Measurements from ENCODE around the gene SPTAN1. TPM values are rescaled to one million over a fixed set of nuclear protein-coding genes. Genes with fewer than 3 reads are reported as not detected.

Gene SPTAN1
- total RNA-seq, 1 donor from 2014 or later = 75.7 TPM

DNA sequence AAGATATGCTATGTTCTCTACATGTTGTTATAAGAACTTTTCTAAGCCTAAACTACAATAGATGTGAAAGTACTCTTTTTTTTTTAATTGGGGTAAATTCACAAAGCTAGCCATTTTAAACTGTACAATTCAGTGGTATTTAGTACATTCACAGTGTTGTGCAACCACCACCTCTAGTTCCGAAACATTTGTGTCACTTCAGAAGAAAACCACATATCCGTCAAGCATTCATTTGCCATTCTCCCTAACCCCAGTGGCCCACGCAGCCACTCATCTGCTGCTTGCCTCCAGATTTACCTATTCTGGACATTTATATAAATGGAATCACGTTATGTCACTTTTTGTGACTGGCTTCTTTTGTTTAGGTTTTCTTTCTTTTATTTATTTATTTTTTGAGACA, 43.1 kb downstream of the SPTAN1 start:
- ATAC-seq = no peak
- no peak for DNase-seq (ENCODE audit: low spot score)

DNA sequence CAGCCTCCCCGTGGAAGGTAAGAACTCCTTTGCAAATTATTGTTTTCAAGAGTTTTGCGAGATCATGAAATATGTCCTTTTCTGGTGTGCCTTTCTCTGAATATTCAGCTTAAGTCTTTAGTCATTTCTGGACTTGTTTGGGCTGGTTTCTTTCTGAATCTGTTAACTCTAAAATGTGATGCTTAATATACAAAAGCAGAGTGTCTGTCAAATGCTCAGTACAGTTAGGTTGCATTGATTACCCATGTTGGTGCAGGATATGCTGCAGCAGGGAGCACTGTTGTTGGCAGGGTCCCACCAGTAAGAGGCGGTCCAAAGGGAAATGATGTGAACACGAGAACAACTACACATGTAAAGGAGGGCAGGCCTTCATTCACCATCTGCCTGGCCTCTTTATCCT, 47.7 kb downstream of the SPTAN1 start:
- ATAC-seq = no peak
- DNase-seq (ENCODE audit: low spot score) = no peak

DNA sequence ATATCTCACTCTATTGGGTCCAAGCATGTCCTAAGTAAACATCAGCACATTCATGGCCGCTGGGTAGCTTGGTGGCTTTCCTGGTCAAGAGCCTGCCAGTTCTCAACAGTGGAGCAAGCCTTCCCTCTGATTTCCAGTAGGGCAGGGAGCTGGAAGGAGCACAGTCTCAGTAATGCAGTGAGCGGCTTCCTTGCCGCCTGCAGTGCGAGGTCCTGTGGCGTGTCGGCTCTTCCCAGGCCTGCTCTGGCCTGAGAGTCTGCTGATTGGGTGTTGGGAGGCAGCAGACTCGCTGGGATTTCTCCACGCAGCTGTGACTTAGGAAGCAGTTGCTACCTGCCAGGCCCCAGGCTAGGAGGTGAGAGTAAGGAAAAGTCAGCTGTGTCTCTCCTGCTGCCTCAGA, 51.3 kb downstream of the SPTAN1 start:
- no peak for ATAC-seq
- no peak for DNase-seq (ENCODE audit: low spot score)

DNA sequence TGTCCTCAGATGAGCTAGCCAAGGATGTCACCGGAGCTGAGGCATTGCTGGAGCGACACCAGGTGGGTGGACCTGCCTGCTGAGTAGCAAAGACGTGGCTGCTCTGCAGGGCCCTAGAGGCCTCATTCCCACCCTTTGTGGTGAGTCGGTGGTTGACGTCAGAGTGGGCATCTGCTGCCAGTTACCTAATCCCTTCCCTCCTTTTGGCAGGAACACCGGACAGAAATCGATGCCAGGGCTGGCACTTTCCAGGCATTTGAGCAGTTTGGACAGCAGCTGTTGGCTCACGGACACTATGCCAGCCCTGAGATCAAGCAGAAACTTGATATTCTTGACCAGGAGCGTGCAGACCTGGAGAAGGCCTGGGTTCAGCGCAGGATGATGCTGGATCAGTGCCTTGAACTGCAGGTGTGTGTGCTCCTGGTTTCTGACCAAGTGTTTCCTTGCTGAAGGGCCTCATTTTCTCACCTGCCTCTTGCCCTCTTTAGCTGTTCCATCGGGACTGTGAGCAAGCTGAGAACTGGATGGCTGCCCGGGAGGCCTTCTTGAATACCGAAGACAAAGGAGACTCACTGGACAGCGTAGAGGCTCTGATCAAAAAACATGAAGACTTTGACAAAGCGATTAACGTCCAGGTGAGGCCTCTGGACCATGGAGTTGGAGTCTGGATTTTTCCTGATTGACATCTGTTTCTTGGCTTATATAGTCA, 55.4 kb downstream of the SPTAN1 start:
- ATAC-seq = peak; percentile 91
- peak; percentile 98 for DNase-seq (ENCODE audit: low spot score)

DNA sequence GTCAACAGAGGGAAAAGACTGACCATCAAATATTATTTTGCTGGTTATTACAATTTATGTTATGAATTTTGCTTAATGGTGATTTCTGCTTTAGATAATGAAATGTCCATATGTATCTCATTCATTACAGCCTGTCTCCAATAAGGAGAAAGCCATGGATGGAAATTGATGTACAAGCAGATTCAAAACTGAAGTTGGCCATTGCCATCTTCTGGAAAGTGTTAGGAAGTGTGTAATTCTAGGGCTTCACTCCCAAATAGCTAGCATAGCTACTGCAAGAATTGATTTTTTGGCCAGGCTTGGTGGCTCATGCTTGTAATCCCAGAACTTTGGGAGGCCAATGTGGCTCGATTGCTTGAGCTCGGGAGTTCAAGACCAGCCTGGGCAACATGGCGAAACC, 58.5 kb downstream of the SPTAN1 start:
- ATAC-seq (no peak), DNase-seq (ENCODE audit: low spot score) (no peak)

DNA sequence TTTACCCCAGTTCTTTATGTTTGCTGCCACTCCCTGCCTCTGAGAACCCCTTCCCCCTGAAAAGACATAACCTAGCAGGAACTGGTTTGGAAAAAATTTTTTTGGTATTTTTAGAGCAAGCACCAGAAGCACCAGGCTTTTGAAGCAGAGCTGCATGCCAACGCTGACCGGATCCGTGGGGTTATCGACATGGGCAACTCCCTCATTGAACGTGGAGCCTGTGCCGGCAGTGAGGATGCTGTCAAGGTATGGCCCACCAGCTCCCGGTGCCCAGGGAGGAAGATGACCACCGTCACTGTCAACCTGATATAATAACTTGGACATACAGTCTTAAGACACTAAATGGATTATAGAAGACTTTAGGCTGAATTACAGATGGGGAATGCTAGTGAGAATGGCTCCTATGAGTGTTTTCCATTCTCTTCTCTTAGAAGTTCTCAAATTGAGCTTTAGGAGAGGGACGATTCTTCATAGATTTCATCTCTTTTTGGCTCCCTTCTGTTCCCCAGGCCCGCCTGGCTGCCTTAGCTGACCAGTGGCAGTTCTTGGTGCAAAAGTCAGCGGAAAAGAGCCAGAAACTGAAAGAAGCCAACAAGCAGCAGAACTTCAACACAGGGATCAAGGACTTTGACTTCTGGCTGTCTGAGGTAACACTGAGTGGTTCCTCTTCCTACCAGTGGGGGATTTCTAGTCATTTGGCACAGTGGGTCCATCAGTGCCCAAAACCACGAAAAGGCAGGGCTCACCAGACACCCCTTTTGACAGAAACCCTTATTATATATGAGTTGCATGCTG, 59.4 kb downstream of the SPTAN1 start:
- DNase-seq (ENCODE audit: low spot score) = peak; percentile 72

DNA sequence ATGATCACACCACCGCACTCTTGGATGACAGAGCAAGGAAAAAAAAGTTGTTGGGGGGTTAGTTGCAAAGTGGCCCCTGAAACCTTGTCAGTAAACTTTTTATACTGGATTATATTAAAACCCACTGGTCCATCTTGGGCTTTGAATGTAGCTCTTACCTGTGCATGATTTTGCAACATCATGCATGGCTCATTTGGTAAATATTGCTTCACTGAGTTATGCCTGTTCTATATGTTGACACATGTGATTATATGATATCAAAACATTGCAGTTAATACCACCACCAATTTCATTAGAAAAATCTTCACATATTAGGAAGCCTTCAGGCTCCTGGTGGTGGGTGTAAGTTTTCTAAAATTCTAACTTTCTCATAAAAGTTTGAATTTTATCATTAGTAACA, 62.3 kb downstream of the SPTAN1 start:
- ATAC-seq = no peak
- no peak for DNase-seq (ENCODE audit: low spot score)

More for the DNA sequence above, 59.4 kb downstream of the SPTAN1 start:
- peak; percentile 65 for ATAC-seq

DNA sequence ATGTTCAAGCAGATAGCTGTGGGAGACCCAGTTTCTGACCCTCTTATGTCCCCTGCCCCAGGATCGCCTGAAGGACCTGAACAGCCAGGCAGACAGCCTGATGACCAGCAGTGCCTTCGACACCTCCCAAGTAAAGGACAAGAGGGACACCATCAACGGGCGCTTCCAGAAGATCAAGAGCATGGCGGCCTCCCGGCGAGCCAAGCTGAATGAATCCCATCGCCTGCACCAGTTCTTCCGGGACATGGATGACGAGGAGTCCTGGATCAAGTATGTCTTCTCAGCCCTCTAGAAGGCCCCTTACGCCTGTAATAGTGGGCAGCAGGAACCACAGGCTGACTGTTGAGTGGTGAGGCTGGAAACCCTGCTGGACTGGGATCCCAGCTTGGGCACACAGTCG, 63.2 kb downstream of the SPTAN1 start:
- DNase-seq (ENCODE audit: low spot score) (no peak), ATAC-seq (no peak)

DNA sequence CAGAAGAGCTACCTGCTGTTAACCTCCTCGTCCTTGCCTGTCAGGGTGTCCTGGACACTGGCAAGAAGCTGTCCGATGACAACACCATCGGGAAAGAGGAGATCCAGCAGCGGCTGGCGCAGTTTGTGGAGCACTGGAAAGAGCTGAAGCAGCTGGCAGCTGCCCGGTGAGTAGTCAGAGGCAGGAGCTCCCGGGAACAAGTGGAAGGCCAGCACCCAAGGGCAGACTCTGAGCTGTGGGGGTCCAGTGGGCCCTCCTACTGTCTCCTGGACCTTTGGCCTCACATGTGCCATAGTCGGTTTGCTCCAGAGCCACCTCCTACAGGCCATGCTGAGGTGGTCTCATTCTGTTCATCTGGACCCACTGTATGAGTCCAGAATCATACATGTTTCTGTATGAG, 65.6 kb downstream of the SPTAN1 start:
- DNase-seq (ENCODE audit: low spot score) (no peak), ATAC-seq (no peak)

DNA sequence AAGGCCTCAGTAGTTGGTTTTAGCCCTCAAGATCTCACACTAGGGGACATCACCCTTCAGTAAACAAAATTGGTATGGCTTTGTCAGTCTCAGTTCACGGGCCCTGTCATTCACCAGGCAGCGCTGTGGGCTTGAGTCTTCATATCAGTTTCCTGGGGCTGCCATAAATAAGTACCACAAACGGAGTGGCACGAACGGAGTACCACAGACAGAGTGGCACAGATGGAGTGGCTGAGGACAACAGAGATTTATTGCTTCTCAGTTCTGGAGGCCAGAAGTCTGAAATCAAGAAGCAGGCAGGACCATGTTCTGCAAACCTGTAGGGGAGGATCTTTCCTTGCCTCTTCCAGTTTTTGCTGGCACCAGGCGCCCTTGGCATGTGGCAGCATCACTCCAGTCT, 66.7 kb downstream of the SPTAN1 start:
- ATAC-seq (no peak), DNase-seq (ENCODE audit: low spot score) (no peak)

DNA sequence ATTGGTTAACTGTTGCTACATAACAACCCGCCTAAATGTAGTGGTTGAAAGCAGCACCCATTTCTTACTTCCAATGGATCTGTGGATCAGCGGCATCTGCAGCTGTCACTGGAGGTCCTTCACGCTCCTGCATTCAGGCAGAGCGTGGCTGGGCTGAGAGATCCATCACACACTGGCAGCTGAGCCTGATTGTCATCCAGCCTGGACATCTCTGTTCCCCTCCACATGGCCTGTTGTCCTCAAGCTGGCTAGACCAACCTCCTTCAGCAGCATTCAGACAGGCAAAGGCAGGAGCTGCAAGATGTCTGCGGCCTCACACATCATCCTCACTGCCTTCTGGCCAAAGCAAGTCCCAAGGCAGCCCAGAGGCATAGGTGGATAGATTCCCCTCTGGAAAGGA, 67.4 kb downstream of the SPTAN1 start:
- DNase-seq (ENCODE audit: low spot score) = no peak
- ATAC-seq = no peak

DNA sequence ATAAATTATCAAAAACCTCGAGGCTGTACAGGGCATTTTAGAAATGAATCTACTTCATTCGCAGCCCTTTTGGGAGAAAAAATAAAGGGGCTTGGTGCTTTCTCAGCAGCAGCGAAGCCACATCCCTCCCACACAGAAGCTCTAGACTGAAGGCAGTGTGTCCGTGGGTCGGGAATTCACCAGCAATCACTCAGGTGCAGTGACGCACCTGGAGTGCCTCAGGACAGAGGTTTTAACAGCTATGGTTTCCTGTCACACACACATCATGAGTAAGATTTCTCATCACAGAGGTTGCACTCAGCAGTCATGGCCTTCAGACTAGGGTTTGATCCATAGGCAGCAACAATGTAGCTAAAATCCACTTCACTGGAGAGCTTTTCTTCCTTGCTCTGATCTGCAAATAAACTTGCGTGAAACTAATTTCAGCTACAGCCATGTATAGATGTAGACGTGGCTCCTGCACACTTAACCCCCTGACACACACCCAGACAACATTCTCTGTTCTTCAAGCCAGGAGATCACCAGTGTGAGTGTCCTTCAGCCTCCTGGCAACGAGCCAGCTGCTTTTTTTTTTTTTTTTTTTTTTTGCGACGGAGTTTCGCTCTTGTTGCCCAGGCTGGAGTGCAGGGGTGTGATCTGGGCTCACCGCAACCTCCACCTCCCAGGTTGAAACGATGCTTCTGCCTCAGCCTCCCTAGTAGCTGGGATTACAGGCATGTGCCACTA, 69.5 kb downstream of the SPTAN1 start:
- DNase-seq (ENCODE audit: low spot score) (no peak), ATAC-seq (no peak)

DNA sequence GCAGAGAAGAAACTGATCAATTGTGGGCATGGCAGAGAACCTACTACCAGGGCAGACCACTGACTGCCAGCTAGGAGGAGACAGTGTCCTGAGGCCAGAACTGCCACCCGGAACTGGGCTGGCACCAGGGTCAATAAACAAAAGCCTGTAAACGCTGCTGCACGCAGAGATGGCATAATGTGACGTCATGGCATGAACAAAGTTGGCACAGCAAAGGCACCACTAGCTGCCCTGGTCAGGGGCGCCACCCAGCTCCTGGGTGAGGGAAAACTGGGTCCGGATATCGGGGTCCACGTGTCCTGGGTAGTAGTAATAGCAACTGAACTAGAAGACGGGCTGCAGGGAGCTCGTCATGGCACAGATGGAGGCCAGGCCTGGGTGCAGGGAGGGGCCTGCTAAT, 72.2 kb downstream of the SPTAN1 start:
- DNase-seq (ENCODE audit: low spot score) = no peak

DNA sequence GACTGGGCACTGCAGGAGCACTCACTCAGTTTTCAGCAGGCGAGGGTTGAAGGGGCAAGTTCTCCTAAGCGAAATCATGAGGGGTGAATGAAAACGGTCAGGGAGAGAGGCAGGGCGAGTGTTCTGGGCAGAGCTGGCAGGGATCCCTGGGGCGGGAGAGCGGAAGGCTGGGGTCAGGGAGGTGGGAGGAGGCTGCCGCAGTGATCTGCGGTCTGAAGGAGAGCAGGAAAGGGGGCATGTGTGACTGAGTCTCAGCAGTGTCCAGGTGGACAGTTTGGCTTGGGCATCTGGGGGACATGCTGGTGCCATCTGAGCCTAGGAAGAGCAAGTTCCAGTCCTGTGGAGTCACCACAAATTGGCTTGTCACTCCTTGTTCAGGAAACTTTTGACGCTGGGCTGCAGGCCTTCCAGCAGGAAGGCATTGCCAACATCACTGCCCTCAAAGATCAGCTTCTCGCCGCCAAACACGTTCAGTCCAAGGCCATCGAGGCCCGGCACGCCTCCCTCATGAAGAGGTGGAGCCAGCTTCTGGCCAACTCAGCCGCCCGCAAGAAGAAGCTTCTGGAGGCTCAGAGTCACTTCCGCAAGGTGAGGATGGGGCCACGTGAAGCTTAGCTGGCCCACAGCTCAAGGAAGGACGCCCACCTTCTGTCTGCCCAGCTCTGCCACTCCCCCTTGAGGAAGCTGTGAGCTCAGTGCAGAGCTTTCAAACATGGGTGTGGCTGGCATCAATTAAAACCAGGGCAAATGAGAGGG, 73.2 kb downstream of the SPTAN1 start:
- DNase-seq (ENCODE audit: low spot score) (peak; percentile 75), ATAC-seq (peak; percentile 43)

More for the DNA sequence above, 72.2 kb downstream of the SPTAN1 start:
- no peak for ATAC-seq

DNA sequence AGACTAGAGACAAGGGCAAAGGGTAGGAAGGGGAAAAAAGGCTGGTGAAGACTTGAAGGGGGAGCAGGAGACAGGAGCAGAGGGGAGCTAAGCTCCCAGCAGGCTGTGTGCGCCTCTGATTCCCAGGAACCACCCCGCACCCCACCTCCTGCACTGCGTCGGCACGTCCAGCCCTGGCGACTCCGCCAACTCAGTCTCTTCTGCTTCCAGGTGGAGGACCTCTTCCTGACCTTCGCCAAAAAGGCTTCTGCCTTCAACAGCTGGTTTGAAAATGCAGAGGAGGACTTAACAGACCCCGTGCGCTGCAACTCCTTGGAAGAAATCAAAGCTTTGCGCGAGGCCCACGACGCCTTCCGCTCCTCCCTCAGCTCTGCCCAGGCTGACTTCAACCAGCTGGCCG, 73.8 kb downstream of the SPTAN1 start:
- DNase-seq (ENCODE audit: low spot score) (no peak), ATAC-seq (no peak)

DNA sequence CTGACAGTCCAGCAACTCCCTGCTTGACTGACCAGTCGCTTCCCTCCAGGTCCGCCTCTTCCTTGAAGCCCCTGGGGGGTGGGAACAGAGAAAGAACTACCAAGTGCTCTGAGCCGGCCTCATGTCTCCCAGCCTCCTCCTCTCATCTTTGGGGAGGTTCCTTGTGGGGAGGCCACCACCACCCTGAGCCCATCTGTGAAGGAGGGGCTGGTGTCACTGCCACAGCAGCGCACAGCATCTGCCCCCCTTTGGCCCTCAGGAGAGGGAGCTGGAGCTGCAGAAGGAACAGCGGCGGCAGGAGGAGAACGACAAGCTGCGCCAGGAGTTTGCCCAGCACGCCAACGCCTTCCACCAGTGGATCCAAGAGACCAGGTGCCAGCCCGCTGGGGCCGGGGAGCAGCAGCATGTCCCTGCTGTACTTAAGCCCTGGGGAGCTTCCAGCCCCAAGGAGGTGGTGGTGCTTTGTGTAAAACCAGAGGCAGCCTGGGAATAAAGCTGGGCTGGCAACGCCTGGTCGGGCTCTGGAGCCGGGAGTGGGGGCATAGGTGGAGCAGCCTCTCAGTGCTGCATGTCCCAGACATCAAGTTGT, 74.8 kb downstream of the SPTAN1 start:
- no peak for ATAC-seq
- no peak for DNase-seq (ENCODE audit: low spot score)

DNA sequence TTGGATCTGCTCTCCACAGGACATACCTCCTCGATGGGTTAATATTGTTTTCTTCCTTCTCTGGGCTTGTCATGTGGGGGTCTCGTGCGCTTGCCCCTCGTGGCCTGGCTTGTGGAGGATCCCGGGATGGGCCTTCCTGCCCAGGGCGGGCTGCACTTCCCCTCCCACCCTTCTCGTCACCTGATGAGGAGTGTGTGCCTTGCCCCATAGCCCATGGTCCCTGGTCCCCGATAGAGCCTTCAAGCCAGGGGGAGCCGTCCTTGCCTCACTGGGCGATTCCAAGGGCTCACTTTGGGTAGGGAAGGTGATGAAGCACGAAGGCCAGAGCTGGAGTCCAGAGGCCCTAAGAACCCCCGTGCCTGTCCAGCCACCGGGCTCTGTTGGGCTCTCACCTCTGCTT, 75.5 kb downstream of the SPTAN1 start:
- ATAC-seq (peak; percentile 0), DNase-seq (ENCODE audit: low spot score) (no peak)

DNA sequence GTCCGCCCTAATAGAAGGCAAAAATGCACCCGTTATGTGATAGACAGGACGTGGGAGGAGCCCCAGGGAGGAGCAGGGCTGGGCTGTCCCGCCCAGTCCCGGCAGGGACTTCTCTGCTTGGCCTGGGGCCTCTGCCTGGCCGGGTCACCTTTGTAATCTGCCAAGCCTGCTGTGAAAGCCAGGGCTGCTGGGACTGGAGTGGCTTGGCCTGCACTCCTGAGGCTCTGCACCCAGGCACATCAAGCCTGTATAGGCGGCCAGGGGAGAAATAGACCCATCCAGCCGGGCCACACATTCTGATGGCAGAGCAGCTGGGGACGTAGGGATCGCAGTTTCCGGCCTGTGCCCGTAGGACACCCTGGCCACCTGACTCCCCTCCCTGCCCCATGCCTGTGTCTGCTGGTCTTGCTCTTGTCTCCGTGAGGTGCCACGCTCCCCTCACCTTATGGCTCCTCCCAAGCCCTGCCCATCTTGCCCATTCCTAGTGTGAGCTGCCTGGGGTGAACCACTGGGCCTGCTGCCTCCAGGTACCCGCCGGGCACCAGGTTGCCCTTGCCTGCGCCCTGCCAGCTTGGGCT, 76.2 kb downstream of the SPTAN1 start:
- peak; percentile 91 for DNase-seq (ENCODE audit: low spot score)
- peak; percentile 91 for ATAC-seq

DNA sequence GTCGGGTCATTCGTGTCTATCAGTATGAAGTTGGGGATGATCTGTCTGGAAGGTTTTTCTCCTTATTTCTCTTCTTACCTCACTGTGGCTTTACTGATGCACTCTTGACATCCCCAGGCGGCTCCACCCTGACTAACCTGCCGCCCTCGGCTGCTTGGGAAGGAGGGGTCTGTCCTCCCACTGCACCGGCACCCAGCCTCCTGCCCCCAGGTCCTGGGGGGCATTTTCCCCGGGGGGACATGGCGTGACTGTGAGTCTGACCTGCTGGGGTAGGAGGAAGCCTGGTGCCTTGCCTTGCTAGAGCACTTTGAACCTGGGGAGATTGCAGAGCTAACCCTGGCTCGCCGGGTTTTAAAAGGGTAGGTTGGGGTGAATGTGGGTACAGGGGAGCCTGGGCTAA, 76.7 kb downstream of the SPTAN1 start:
- DNase-seq (ENCODE audit: low spot score) = no peak

DNA sequence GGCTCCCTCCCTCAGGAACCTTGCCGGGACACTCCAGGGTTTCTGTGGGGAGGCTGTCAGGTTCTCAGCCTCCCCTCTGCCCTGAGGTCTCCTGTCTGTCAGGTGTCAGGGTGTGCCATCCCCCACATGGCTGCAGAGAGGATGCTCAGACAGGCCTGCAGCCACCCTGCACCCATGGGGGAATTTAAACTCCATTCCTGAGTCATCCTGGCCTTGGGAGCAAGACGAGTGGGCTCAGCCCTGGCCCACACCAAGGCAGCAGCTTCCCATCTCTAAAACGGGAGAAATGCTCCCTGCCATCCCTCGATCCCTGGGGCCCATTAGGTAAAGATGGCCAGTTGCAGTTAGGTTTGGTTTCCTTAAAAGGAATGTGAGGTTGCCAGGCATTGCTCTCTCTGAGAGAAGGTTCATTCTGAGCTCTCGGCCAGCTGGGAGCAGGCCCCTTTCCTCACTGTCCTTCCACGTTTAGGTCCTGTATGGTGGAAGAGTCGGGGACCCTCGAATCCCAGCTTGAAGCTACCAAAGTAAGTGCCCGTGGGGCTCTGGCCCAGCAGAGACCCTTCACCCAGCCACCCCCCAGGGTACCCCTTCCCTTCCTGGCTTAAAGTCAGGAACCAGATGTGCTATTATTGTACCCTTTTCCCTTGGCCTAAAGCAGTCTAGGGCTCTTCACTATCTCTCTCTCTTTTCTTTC, 77.6 kb downstream of the SPTAN1 start:
- ATAC-seq (no peak), DNase-seq (ENCODE audit: low spot score) (no peak)

More for the DNA sequence above, 76.7 kb downstream of the SPTAN1 start:
- no peak for ATAC-seq

Data from left lobe of liver (tissue), 2 donors.